Measurements from ENCODE around the gene SPEF2. TPM values are rescaled to one million over a fixed set of nuclear protein-coding genes. Genes with fewer than 3 reads are reported as not detected.

The SPEF2 gene
- total RNA-seq, 2 experiments from 2014 or later: 3.2 TPM

DNA sequence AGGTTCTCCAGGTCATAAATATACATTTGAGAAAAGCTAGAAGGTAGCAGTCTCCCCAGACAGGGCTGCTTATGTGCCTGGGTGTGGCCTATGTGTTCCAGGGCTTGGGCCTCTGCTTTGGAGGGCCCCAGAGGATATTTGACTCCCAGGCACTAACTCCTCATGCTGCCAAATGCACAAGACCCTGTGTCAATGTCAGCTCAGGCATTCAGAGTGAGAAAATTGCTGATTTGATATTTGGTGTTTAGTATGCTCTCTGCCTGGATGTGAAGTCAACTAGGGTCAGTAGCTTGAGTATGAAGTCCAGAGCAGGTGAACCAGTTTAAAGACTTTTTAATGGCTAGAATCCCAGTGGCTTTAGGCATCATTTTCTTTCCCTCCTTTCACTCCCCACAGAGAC is 181.5 kb downstream of the SPEF2 start:
- no peaks in the 10 kb centered on the region for H3K27me3 Mint-ChIP-seq
- TF ChIP-seq, protein P1, sequence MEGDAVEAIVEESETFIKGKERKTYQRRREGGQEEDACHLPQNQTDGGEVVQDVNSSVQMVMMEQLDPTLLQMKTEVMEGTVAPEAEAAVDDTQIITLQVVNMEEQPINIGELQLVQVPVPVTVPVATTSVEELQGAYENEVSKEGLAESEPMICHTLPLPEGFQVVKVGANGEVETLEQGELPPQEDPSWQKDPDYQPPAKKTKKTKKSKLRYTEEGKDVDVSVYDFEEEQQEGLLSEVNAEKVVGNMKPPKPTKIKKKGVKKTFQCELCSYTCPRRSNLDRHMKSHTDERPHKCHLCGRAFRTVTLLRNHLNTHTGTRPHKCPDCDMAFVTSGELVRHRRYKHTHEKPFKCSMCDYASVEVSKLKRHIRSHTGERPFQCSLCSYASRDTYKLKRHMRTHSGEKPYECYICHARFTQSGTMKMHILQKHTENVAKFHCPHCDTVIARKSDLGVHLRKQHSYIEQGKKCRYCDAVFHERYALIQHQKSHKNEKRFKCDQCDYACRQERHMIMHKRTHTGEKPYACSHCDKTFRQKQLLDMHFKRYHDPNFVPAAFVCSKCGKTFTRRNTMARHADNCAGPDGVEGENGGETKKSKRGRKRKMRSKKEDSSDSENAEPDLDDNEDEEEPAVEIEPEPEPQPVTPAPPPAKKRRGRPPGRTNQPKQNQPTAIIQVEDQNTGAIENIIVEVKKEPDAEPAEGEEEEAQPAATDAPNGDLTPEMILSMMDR (IDR thresholded peaks at IDR 0.05): no peak
- H3K4me3 Mint-ChIP-seq: no peak overlapping the region
- ChIA-PET POLR2A (interaction anchor here (1.0 to 3.1 kb wide), 5 partner anchors 18 to 83 kb away, joined by 4 to 14 read pairs (median 5); no protein-coding TSS in a partner anchor), CTCF (no interaction called here)
- DNase-seq (no peak), ATAC-seq (ENCODE audit: poor library complexity) (no peak)
- peaks cover 66% of the 10 kb centered on the region for H3K4me1 ChIP-seq (ENCODE audit: insufficient read depth, low read length)
- no peak overlapping the region for H3K27ac ChIP-seq (ENCODE audit: low read depth in 1 of 2, low read length in 2 of 2)
- no peaks in the 10 kb centered on the region for H3K27me3 ChIP-seq (ENCODE audit: control insufficient read depth in 1 of 2, insufficient read depth in 2 of 2, low read length in 2 of 2)
- H3K4me3 ChIP-seq (ENCODE audit: low read length): no peak overlapping the region
- no peaks in the 10 kb centered on the region for H3K36me3 ChIP-seq (ENCODE audit: insufficient read depth, low read length)
- H3K27ac Mint-ChIP-seq: peak overlapping the region; percentile 92
- H3K9me3 ChIP-seq (ENCODE audit: control insufficient read depth in 1 of 2, insufficient read depth in 1 of 2, low read length in 2 of 2): no peaks in the 10 kb centered on the region
- peaks cover 82% of the 10 kb centered on the region for H3K4me1 Mint-ChIP-seq (ENCODE audit: low read depth)
- no peaks in the 10 kb centered on the region for H3K9me3 Mint-ChIP-seq
- intact Hi-C loops (cut with DNase I, micrococcal nuclease): loop anchor here in 1 of 2 experiments (5.0 kb wide), 1 partner anchor 33 kb away; no protein-coding TSS in a partner anchor
- H3K36me3 Mint-ChIP-seq (ENCODE audit: low read depth): peaks cover 6% of the 10 kb centered on the region

DNA sequence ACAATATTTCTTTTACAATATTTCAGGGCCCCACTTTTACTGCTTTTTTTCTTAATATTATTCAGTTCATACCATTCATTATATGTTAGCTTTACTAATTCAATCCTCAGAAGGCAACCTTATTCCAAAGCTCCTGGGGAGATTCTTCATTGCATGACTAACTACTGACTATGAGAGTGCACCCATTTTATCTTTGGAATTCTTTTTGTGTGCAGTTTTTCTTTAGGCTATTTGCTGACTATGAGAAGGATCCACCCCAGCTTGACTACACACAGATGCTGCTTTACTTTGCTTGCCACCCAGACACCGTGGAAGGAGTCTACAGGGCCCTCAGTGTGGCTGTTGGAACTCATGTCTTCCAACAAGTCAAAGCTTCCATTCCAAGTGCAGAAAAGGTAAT is 182.1 kb downstream of the SPEF2 start:
- intact Hi-C loops (cut with DNase I, micrococcal nuclease): loop anchor here in 1 of 2 experiments (5.0 kb wide), 1 partner anchor 33 kb away; no protein-coding TSS in a partner anchor
- Histone ChIP-seq H3K4me1 (ENCODE audit: insufficient read depth, low read length) (peaks cover 63% of the 10 kb centered on the region), H3K36me3 (ENCODE audit: insufficient read depth, low read length) (no peaks in the 10 kb centered on the region), H3K27ac (ENCODE audit: low read depth in 1 of 2, low read length in 2 of 2) (no peak overlapping the region), H3K4me3 (ENCODE audit: low read length) (no peak overlapping the region), H3K27me3 (ENCODE audit: control insufficient read depth in 1 of 2, insufficient read depth in 2 of 2, low read length in 2 of 2) (no peaks in the 10 kb centered on the region), H3K9me3 (ENCODE audit: control insufficient read depth in 1 of 2, insufficient read depth in 1 of 2, low read length in 2 of 2) (no peaks in the 10 kb centered on the region)
- ATAC-seq (ENCODE audit: poor library complexity) (no peak), DNase-seq (no peak)
- Mint-ChIP-seq H3K27ac (no peak overlapping the region), H3K36me3 (ENCODE audit: low read depth) (peaks cover 6% of the 10 kb centered on the region), H3K9me3 (no peaks in the 10 kb centered on the region), H3K4me3 (no peak overlapping the region), H3K27me3 (no peaks in the 10 kb centered on the region), H3K4me1 (ENCODE audit: low read depth) (peaks cover 82% of the 10 kb centered on the region)
- CTCF ChIA-PET: interaction anchor here (0.6 kb wide), 1 partner anchor 1772 kb away, joined by 4 read pairs; no protein-coding TSS in a partner anchor
- POLR2A ChIA-PET: interaction anchor here (1.0 to 1.5 kb wide), 4 partner anchors 13 to 82 kb away, joined by 4 to 6 read pairs (median 4); no protein-coding TSS in a partner anchor
- TF ChIP-seq, protein P1 (IDR thresholded peaks at IDR 0.05): no peak

DNA sequence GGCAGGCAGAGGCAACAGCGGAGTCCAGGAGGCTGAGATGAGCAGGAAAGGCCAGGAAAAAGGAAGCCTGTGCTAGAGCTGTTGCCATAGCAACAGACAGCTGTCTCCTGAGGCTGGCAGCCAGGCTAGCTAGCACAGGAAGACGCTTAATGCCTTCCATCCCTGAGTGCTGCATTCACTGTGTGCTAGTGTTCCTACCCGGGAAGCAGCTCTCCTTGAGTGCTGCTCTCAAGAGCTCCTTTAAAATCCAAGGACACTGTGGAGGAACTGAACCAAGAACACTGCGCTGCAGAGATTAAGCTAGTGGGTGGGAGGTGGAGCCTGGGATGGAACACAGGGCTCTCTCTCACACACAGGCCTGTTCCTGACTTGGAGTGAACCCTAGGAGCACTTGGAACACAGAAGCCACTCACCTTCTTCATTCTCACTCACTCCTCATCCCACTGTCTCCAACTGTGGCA is 185.6 kb downstream of the SPEF2 start:
- POLR2A ChIA-PET: interaction anchor here (0.7 to 3.5 kb wide), 15 partner anchors 8 to 79 kb away, joined by 3 to 28 read pairs (median 5); no protein-coding TSS in a partner anchor
- H3K27me3 Mint-ChIP-seq: no peaks in the 10 kb centered on the region

More for the DNA sequence above, 185.6 kb downstream of the SPEF2 start:
- Mint-ChIP-seq H3K36me3 (ENCODE audit: low read depth) (no peaks in the 10 kb centered on the region), H3K9me3 (no peaks in the 10 kb centered on the region), H3K27ac (peak overlapping the region; percentile 80), H3K4me1 (ENCODE audit: low read depth) (peaks cover 85% of the 10 kb centered on the region), H3K4me3 (peak overlapping the region; percentile 49)
- intact Hi-C loops (cut with DNase I, micrococcal nuclease): no loop called here
- H3K27me3 ChIP-seq (ENCODE audit: control insufficient read depth in 1 of 2, insufficient read depth in 2 of 2, low read length in 2 of 2): no peaks in the 10 kb centered on the region
- no peaks in the 10 kb centered on the region for H3K9me3 ChIP-seq (ENCODE audit: control insufficient read depth in 1 of 2, insufficient read depth in 1 of 2, low read length in 2 of 2)
- TF ChIP-seq, protein P1 (IDR thresholded peaks at IDR 0.05): no peak
- H3K4me3 ChIP-seq (ENCODE audit: low read length): no peak overlapping the region
- H3K27ac ChIP-seq (ENCODE audit: low read depth in 1 of 2, low read length in 2 of 2): peak overlapping the region in 1 of 2 donors; percentile 23
- H3K4me1 ChIP-seq (ENCODE audit: insufficient read depth, low read length): peaks cover 40% of the 10 kb centered on the region
- ATAC-seq (ENCODE audit: poor library complexity) (peak; percentile 51), DNase-seq (peak in 5 of 14 experiments; percentile 22 to 72 (median 62))
- CTCF ChIA-PET: interaction anchor here (1.3 to 1.8 kb wide), 4 partner anchors 13 to 27 kb away, joined by 4 to 9 read pairs (median 6); no protein-coding TSS in a partner anchor
- no peaks in the 10 kb centered on the region for H3K36me3 ChIP-seq (ENCODE audit: insufficient read depth, low read length)
